HG03439 (cell line): ENCODE results near the gene RFTN1.

Source experiments
- ATAC-seq: cut with Tn5 transposase; IDR thresholded peaks from one replicate; pipeline ENCODE4 v1.9.1; 2021; ENCODE audit warnings: mild to moderate bottlenecking, moderate library complexity; ENCODE audit not compliant: unreplicated experiment

RFTN1 gene

DNA sequence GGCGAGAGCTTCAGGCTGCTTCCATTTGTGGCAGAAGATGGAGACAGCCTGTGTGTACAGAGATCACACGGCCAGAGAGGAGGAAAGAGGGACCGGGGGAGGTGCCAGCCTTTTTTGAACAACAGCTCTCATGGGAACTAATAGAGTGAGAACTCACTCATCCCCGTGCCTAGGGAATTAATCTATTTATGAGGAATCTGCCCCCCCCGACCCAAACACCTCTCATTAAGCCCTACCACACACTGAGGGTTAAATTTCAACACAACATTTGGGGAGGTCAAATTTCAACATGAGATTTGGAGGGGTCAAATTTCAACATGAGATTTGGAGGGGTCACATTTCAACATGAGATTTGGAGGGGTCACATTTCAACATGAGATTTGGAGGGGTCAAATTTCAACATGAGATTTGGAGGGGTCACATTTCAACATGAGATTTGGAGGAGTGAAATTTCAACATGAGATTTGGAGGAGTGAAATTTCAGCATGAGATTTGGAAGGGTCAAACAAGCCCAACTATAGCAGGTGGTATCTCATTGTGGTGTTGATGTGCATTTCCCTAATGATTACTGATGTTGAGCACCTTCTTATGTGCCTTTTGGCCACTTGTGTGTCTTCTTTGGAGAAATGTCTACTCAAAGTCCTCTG, 20.6 kb upstream of the RFTN1 start:
- ATAC-seq = no peak

DNA sequence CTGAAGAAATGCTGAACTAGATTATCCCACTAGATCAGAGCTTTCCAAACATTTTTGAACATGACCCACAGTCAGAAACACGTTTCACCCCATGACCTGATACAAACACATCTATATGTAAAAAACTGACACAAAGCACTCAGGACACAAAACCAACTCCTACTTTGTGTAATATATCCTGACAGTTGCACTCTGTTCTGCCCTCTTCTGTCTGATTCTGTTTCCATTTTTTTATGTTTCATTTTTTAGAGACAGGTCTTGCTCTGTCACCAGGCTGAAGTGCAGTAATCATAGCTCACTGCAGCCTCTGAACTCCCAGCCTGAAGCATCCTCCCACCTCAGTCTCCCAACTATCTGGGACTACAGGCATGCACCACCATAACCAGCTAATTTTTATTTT, 15.8 kb upstream of the RFTN1 start:
- no peak for ATAC-seq

DNA sequence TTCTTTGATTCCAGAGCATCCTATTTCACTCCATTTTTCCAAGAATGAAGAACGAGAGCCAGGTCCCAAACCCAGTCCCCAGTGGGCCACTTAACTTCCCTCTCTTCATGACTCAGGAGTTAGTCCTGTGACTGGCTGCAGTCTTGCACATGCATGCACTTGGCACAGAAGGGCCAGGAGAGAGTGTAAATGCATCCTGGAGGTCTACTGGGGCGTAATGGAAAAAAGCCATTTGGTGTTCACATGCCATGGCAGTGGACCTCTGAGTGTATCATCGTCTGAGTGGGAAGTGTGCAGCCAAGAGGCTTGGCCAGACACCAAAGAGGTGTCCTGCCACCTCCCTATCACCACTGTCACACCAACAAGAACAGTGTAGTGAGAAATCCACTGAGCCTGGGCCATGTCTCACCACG, 15.1 kb upstream of the RFTN1 start:
- no peak for ATAC-seq

DNA sequence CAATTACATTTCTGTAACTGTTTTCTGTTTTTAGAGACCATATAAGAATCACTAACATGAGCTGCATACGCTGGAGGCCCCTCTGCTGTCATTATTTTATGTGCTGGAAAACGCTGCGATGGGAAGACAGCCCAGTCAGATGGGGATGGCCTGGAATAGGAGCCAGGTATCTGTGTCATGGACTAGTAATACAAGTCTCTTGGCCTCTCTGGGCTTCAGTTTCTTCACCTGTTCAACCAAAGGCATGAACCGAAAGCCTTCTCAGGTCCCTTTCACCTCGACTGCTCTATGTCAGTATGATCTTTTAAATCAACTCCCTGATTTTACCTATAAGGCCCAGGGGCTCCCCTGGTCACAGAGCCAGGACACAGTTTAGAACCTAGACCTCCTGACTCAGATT, 14.6 kb upstream of the RFTN1 start:
- no peak for ATAC-seq

DNA sequence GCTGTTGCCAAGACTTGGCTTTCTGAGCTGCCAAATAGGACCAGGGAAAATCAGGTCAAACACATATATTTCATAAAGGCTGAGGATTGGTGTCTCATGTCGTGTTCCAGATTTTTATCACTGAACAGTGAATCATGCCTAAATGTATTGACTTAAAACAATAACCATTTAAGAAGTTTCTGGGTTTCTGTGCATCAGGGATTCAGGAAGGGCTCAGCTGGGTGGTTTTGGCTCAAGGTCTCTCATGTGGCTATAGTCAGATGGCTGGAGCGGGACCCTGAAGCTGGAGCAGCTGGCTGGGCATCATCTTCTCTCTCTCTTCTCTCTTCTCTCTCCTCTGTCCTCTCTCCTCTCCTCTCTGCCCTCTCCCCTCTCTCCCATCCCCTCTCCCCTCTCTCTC, 10.7 kb upstream of the RFTN1 start:
- ATAC-seq = no peak

DNA sequence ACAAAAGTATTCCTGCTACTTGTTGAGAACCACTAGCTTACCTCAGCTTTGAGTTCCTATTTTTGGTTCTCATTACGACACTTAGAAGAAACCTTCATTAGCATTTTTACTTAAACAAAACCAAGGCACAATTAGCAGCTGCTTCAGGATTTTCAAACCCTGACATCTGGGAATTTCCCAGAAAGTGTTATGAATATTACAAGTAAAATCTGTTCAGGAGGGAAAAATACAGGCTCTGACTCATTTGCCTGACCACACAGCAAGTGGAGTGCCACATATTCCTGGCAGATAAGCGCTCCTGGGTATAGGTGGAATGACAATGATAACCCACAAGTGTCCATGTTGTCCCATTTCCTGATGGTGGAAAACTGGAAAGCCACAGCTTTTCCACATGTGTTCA, 10.3 kb upstream of the RFTN1 start:
- no peak for ATAC-seq

DNA sequence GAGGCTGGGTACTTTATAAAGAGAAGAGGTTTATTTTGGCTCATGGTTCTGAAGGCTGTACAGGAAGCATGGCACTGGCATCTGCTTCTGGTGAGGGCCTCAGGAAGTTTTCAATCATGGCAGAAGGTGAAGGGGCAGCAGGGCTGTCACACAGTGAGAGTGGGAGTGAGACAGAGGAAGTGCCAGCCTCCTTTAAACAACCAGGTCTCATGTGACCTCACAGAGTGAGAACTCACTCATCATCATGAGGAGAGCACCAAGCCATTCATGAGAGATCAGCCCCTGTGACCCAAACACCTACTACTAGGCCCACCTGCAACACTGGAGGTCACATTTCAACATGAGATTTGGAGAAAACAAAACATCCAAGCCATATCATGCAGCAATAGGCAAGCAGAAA, 9.3 kb upstream of the RFTN1 start:
- no peak for ATAC-seq

DNA sequence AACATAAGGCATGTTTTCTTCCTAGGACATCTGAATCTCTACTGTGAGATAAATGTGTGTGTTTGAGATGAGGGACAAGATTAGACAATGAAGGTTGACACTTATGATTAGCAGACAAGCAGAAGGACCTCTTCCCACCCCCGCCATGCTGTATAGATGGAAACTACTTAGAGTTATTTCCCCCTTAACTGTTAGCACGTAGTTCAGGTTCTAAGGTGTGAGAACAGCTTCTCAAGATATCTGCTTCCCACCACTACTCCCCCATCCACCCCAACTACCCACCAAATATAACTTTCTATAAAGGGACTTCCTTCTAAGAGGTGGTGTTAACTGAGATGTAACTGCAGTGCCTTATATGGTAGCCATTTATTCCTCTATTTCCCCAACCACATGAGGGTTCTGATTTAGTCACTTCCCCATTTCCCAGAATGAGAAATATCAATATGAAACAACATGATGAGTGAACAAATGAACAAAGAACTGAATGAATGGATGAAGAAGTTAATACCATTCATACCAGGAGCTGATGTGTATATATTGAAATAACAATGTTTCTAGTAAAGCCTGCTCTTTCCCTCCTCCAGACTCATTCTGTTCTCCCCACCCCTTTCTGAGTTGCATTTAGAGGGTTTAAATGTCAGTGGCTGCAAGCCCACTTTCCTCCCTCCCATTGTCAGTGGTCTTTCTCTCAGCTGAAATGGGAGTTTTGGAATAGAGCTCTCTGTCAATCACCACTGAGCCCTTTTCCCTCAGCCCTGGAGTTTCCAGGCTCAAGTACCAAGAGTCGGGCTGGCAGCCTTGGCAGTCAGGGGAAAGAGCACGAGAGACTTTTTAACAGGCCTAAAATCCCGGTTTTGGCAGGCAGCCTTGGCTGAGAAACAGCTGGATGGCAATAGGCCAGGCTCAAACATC, 7.7 kb upstream of the RFTN1 start:
- no peak for ATAC-seq

DNA sequence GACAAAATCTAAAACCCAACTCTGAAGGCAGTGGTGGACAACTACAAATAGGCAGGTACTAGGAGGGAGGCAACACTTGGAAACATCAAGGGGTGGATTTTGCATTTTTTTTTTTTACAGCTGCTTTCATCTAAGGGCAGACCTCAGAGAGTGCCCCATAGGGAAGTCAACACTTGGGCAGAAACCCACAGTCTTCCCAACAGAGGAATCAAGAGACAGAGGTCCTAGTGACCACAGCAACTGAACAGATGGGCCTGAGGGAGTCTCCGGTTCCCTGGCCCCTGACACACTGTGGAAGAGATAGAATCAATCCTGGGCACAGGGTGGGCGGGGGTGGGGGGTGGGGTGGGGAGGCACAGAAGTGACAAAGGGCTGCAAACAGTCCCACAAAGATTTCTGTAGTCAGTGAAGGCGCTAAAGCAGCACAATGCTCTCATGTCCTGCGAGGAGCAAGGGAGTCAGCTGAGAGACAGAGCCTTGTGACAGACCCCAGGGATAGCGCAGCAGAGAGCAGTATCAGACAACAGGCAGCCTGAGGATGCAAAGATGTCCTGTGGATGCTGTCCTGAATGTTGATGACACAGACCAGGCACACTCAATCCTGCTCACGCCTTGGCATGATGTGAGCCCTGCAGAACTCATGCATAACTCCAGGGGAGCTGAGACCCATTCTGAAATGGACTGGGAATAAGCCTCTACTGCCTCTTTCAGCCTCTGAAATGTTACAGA, 6.9 kb upstream of the RFTN1 start:
- no peak for ATAC-seq

DNA sequence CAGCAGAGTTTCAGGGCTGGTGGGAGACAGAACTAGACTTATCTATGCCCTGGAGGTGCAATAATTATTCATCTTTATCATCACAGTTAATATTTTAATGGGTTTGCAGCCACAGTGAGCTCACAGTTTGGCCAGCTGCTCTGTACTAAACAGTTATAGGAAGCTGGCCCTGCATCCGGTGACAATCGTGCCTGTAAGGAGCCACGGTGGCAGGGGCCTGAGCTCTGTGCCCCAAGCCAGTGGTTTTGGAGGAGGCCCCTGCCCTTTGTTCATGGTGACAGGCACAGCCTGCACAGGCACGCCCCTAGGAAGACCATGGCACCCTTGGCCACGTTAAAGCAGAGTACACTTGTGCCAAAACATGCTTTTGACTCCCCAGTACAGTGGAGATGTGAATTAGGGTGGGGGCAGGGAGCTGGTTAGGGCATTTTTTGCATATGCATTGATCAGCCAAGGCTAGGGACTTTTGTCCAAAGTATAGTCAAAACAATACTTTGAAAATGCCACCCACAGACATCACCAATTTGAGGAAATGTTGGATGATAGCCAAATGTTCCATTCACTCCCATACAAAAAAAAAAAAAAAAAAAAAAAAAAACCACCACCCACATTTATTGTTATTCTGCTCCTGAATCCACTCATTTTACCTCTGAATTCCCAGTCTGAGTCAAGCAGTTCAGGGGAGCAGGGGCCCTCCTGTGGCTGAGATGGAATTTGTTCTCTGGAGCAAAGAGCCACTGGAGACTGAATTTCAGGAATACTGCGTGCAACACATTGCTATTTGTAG, 3.4 kb upstream of the RFTN1 start:
- ATAC-seq = no peak

DNA sequence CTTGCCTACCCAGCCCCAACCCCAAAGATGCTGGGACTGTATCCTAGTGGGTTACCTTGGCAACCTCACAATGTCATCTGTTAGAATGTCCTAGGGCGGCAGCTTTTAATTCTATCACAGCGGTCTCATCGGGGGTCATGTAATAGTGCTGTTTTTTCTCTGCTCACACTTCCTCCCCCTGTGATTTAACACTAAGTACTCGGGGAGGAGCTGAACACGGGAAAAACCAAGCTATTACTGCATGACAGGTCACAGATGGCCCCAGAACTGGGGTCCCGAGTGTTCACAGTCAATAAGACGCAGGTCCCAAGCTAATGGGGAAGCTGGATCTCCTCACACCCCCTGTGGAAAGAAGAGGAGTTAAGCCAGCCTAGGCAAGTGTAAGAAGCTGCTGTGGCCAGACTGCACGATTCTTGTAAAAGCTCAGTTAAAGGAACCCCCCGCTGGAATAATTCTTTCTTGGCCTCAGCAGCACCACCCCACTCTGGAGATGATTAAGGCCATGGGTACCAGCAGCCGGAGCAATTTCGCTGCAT, 2.5 kb upstream of the RFTN1 start:
- no peak for ATAC-seq

DNA sequence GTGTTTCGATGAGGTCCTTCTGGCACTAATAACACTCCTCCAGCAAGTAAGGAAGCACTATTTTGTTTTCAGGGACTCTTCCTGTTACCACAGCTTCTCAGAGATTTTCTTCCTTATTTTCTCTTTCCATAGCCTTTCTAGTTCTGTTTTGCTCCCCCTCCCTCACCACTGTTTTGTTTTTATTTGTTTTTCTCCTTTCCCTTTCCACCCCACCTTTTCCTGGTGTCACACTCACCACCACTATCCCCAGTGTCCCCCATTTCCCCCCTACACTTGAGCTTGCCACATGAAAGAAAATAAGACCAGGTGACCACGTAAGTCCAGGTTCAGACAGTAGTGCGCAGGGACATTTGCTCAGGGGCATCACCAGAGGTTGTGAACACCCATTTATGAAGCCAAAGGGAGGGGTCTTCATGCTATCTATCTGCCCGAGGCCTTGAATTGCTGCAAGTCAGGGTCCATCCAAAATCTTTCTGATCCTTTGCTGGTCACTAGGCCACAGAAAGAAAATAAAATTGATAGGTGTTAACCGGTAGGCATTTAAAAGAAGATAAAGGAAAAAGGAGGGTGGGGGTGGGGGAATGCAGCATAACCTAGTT, 1.4 kb upstream of the RFTN1 start:
- no peak for ATAC-seq

DNA sequence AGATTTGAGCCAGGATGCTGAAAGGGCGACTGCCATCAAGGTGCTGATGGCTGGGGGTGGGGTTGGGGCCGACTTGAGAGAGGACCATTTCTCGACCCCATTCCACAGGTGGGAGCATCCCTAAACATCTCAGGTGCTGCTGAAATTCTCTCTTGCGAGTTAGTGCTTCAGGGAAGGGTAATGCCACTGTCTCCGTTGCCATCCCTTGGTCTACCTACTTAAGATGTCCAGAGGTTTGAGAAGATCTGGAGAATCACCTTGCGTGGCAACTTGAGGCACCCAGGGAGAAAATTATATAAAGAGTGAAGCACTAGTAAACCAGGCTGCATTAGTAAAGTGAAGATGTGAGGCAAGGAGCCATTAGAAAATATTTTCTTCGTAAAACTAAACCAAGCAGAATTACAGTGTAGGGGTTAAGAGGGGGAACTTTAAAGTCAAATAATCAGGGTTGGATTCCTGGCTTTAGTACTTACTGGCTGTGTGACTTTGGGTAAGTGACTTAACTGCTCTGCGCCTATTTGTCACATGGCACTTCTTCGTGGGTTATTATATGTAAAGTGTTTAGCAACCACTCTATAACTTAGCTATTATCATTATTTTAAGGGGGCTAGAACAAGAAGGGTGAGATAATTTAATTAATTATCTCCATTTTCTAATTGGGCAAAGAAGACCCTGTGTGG, 662 bp upstream of the RFTN1 start:
- ATAC-seq = no peak

DNA sequence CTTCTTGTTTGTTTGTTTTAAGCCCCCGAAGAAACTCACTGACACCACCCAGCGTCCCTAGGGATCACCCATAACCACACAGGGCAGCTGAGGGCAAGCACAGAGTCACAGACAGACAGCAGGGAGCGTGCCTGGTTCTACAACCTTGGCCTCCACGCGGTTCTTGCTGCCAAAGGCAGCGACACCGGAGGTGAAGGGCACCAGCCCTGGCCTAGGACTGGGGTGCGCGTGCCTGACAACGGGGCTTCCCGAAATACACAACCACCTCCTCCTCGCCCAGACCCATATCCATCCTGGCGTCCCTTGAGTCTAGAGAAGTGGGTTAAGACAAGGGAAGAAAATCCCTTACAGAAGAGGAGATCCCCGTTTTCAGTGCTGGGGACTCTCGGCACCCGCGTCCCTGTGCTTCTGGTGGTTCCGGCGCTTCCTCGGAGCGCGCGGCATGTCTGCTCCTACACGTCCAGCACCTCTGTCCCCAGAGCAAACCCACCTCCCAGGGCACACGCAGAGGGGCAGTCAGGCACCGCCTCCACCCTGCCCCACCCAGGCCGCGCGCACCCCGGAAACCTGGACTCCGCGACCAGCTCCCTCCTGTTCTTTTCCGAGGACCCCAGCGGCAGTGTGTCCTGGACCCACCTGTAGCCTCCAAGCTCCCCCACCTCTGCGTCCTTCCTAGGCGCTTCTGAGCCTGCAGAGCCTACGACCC, 911 bp downstream of the RFTN1 start:
- peak; percentile 13 for ATAC-seq

DNA sequence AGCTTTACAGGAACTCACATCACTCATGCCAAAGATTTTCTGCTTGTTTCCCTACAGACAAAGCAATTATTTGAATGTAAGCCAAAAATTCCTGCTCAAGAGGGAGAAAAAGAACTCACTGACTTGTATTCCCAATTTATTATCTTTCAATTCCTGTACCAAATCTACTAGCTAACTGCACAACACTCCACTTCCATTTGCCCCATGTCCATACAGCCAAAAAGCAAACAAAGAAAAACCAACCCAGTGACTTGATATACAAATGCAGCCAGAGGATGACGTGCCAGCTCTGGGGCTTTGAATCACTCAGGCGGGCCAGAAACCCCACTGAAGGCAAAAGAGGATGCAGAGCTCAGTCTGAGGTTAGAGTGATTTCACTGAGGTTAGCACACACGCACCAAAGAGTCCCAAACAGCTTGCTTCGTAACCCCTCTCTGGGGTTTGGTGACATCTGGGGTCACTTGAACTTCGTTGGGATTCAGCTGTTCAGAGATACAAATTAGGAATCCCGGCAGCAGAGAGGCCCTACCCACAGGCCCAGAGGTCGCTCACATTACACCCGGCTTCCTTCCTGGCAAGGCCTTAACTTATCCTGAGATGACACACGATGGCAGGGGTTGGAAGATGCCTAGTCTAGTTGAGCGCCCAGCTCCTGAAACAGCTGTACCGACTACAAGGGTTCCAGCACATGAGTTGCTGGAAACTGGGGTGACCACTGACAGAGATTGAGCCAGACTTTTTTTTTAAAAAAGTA, 1.6 kb downstream of the RFTN1 start:
- ATAC-seq = peak; percentile 42

DNA sequence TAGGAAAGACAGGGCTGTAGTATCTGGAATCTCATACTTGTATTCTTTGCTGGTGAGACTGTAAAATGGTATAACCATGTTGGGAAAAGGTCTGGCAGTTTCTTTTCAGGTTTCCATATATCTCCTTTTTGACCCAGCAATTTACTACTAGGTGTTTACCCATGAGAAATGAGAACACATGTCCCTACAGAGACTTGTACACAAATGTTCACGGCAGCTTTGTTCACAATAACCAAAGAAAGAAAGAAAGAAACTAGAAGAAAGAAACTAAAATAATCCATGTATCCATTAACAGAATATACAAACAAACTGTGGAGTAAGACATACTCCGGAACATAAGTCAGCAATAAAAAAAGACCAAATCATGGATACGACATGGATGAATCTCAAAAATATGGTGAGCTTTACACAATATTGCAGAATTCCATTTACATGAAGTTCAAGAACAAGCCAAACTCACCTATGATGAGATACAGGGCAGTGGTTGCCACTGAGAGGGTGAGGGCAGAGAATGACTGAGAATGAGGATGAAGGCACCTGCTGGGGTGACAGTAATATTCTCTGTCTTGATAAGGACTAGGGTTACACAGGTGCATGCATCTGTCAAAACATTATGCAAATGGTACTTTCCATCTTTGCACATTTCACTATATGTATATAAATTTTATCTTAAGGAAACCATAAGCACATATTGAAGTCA, 2.7 kb downstream of the RFTN1 start:
- ATAC-seq = no peak

DNA sequence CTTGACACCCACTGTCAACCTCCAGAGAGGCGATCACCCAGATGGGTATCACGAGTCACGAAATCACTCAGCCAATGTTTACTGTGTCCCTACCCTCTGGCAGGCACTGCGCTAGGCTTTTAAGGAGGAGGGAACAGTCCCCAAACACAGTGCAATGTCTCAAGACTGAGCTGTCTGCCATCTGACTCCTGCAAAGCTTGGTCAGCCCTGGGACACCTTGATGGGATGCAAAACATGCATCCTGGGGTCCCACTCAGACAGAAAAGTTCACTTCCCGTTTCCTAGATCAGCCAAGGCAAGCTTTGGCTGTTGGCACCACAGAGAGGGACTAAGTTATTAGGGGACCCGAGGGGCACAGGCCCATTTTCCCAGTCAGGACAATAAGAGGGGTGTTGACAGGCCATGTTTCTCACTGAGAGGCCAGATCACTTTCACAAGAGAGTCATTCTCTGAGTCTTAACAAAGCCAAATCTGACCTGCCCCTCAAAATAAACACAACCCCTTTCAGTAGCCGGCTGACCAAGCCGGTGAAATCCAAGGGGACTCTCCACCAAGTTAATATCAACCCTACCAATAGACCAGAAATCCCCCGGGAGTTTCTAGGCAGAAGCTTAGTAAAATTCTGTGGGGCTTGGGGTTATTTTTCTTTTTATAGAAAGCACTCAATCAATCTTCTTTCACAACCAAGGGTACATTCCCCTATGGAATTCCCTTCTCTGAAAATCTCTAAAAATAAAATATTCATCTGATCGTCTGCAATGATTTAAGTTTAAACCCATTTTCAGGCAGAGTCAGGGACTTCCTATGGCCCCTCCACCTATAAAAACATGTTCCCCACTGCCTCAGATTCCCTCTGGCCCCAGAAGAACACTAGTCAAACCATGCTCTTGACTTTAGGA, 3.5 kb downstream of the RFTN1 start:
- peak; percentile 23 for ATAC-seq
